Left ventricle myocardium inferior (tissue), 1 donor: ENCODE measurements around the gene MRPS27. TPM values are rescaled to one million over a fixed set of nuclear protein-coding genes. Genes with fewer than 3 reads are reported as not detected.
A peak's percentile ranks its signal among the peaks of the same experiment; 100 is the strongest.

Experiments used
- DNase-seq: peaks from one replicate; pipeline ENCODE4 v3.0.0-alpha.2; 2020
- H3K27ac ChIP-seq: fragments of 200-600 bp; replicated peaks from 2 replicates; pipeline ENCODE4 v1.8.0; 2021
- H3K27me3 ChIP-seq: fragments of 200-600 bp; 2 replicates; pipeline ENCODE4 v1.8.0; 2021; ENCODE audit warnings: low read depth
- H3K36me3 ChIP-seq: fragments of 200-600 bp; 2 replicates; pipeline ENCODE4 v1.8.0; 2021
- H3K4me1 ChIP-seq: fragments of 200-600 bp; 2 replicates; pipeline ENCODE4 v1.8.0; 2021
- H3K4me3 ChIP-seq: fragments of 200-600 bp; 2 replicates; pipeline ENCODE4 v1.8.0; 2021; ENCODE audit warnings: mild to moderate bottlenecking, moderate library complexity
- H3K9me3 ChIP-seq: fragments of 200-600 bp; replicated peaks from 2 replicates; pipeline ENCODE4 v1.8.0; 2021
- CTCF ChIP-seq: fragments of 200-600 bp; IDR thresholded peaks from 2 replicates; pipeline ENCODE4 v1.8.0; 2021; ENCODE audit warnings: antibody characterized with exemption, mild to moderate bottlenecking, borderline replicate concordance
- intact Hi-C: fragments of 100-400 bp; cut with micrococcal nuclease; formaldehyde crosslinking; loops from one replicate; pipeline ENCODE4 v1.11.0; 2022
- total RNA-seq: library from RNA; stranded (reverse); fragmentation: NEBNext Ultra II Directional; extraction: Animal tissue kit (Norgen Biotek cat#: 25700); gene quantifications from one replicate; pipeline ENCODE4 v1.2.1, GENCODE V29; 2021
- donor health status: DM: no; HTN: yes; CAD: no; lungs with severe emphysema.

Gene MRPS27
- total RNA-seq, 1 donor from 2014 or later = 72.0 TPM

GRCh38 chr5:72280581-72281069 lies 39.4 kb downstream of the MRPS27 start:
- Histone ChIP-seq H3K4me1 (peaks cover 47% of the 10 kb centered on the region), H3K4me3 (no peak overlapping the region), H3K36me3 (peaks cover 7% of the 10 kb centered on the region), H3K27me3 (no peaks in the 10 kb centered on the region), H3K9me3 (peaks cover 9% of the 10 kb centered on the region), H3K27ac (peak overlapping the region; percentile 80)
- intact Hi-C loops = no loop called here
- peak; percentile 59 for TF ChIP-seq CTCF
- no peak for DNase-seq

GRCh38 chr5:72276219-72276752 lies 43.8 kb downstream of the MRPS27 start:
- Histone ChIP-seq H3K27ac (no peak overlapping the region), H3K4me3 (no peak overlapping the region), H3K36me3 (peaks cover 7% of the 10 kb centered on the region), H3K27me3 (no peaks in the 10 kb centered on the region), H3K9me3 (peaks cover 11% of the 10 kb centered on the region), H3K4me1 (peaks cover 27% of the 10 kb centered on the region)
- intact Hi-C loops = no loop called here
- TF ChIP-seq CTCF = no peak
- DNase-seq = no peak

GRCh38 chr5:72273547-72273946 lies 46.5 kb downstream of the MRPS27 start:
- no peaks in the 10 kb centered on the region for H3K27me3 ChIP-seq
- no peak for DNase-seq
- intact Hi-C loops = no loop called here
- H3K4me1 ChIP-seq = peaks cover 22% of the 10 kb centered on the region
- no peak overlapping the region for H3K27ac ChIP-seq
- TF ChIP-seq CTCF = no peak
- no peak overlapping the region for H3K4me3 ChIP-seq
- peaks cover 7% of the 10 kb centered on the region for H3K36me3 ChIP-seq
- H3K9me3 ChIP-seq = peaks cover 11% of the 10 kb centered on the region

GRCh38 chr5:72272398-72272797 lies 47.6 kb downstream of the MRPS27 start:
- Histone ChIP-seq H3K36me3 (peaks cover 7% of the 10 kb centered on the region), H3K4me1 (peaks cover 32% of the 10 kb centered on the region), H3K4me3 (no peak overlapping the region), H3K27ac (no peak overlapping the region), H3K27me3 (no peaks in the 10 kb centered on the region), H3K9me3 (peaks cover 11% of the 10 kb centered on the region)
- intact Hi-C loops = no loop called here
- DNase-seq = no peak
- TF ChIP-seq CTCF = no peak

GRCh38 chr5:72271702-72272101 lies 48.3 kb downstream of the MRPS27 start:
- no peak overlapping the region for H3K4me3 ChIP-seq
- intact Hi-C loops = no loop called here
- no peak for DNase-seq
- peaks cover 32% of the 10 kb centered on the region for H3K4me1 ChIP-seq
- H3K36me3 ChIP-seq = peaks cover 7% of the 10 kb centered on the region
- no peak for TF ChIP-seq CTCF
- H3K27me3 ChIP-seq = no peaks in the 10 kb centered on the region
- peaks cover 11% of the 10 kb centered on the region for H3K9me3 ChIP-seq
- no peak overlapping the region for H3K27ac ChIP-seq

- H3K4me1 ChIP-seq = peaks cover 36% of the 10 kb centered on the region
- no peaks in the 10 kb centered on the region for H3K9me3 ChIP-seq
- TF ChIP-seq CTCF = no peak
- no peaks in the 10 kb centered on the region for H3K36me3 ChIP-seq
- H3K4me3 ChIP-seq = no peak overlapping the region
- no peak for DNase-seq
- H3K27ac ChIP-seq = no peak overlapping the region
- intact Hi-C loops = no loop called here
- no peaks in the 10 kb centered on the region for H3K27me3 ChIP-seq
Observed at GRCh38 chr5:72270037-72270436, 50.0 kb downstream of the MRPS27 start.
